ENCODE measurements around the gene TEP1. TPM values are rescaled to one million over a fixed set of nuclear protein-coding genes. Genes with fewer than 3 reads are reported as not detected.

TEP1 gene
- total and polyA plus RNA-seq, 2 of the 8 experiments (the other 6 are each of a cell fraction or from before 2014, with no cell fraction given) = 6.9 to 10.7 TPM

DNA sequence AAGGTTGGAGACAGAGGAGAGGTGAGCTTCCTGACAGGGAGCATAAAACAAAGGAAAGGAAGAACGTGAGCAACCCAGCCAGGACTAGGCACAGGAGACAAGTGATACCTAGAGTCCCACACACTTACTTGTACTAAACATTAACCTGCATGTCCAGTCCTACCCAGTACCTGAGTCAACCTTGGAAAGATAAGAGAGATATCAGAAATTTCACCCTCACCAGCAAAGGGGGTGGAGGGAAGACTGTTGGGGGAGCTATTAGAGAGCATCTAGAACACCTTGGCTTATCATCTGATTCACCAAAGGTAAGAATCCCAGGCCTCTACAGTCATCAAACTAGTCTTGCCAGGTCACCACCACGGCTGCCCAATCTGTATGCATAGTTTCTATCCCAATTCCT is 11.6 kb upstream of the TEP1 start:
- Histone ChIP-seq H3K9ac (replicated peaks in 1 of 4; ENCODE audit: extremely low read depth in 1 of 4, low read depth in 3 of 4, low read length in 3 of 4) (no peak overlapping the region), H3K27ac (ENCODE audit: low read depth, low read length) (no peak overlapping the region), H2BK20ac (ENCODE audit: low read length) (no peak overlapping the region; the same call in 1 of the 2 replicates), H2BK15ac (ENCODE audit: low read length) (no peak overlapping the region), H3K9me3 (ENCODE audit: insufficient read depth in 2 of 2, low read depth in 1 of 2, low read length in 1 of 2) (no peaks in the 10 kb centered on the region), H4K91ac (replicated peaks; ENCODE audit: insufficient read length, low read length) (no peak overlapping the region), H3K27me3 (replicated peaks in 1 of 4; ENCODE audit: control insufficient read depth in 3 of 4, extremely low read depth in 1 of 4, insufficient read depth in 3 of 4, low read length in 3 of 4) (no peaks in the 10 kb centered on the region), H3K4ac (replicated peaks; ENCODE audit: insufficient read length, low read depth, low read length) (no peak overlapping the region), H2BK5ac (ENCODE audit: low read depth, low read length) (no peak overlapping the region), H4K5ac (ENCODE audit: insufficient read length, low read depth, low read length) (no peak overlapping the region), H3K36me3 (ENCODE audit: control insufficient read depth in 2 of 4, insufficient read depth in 4 of 4, low read length in 3 of 4) (no peaks in the 10 kb centered on the region), H3K79me1 (ENCODE audit: low read depth, low read length) (no peaks in the 10 kb centered on the region), H4K8ac (ENCODE audit: extremely low read depth, insufficient read depth, low read length) (no peak overlapping the region), H3K23ac (ENCODE audit: insufficient read length) (no peak overlapping the region), H3K14ac (ENCODE audit: insufficient read length) (no peak overlapping the region), H4K20me1 (replicated peaks in 1 of 2; ENCODE audit: control insufficient read depth in 1 of 2, insufficient read depth in 2 of 2, low read length in 2 of 2) (no peaks in the 10 kb centered on the region), H2AFZ (ENCODE audit: low read length) (no peak overlapping the region), H2BK120ac (replicated peaks; ENCODE audit: low read depth, low read length) (no peak overlapping the region), H2AK5ac (ENCODE audit: low read depth, low read length) (no peak overlapping the region), H3K4me3 (ENCODE audit: extremely low read depth in 1 of 4, insufficient read depth in 2 of 4, low read depth in 3 of 4, low read length in 4 of 4) (no peak overlapping the region), H3K56ac (replicated peaks; ENCODE audit: insufficient read length, low read depth, low read length) (no peak overlapping the region), H3K4me1 (replicated peaks in 1 of 4; ENCODE audit: control insufficient read depth in 3 of 4, insufficient read depth in 4 of 4, low read length in 3 of 4) (peaks cover 0 to 5% (median 2%) of the 10 kb centered on the region in 4 experiments; a peak in 3 of 7 replicates), H3K23me2 (ENCODE audit: low read depth, low read length) (peaks cover 2% of the 10 kb centered on the region; the same call in 1 of the 2 replicates), H3K4me2 (ENCODE audit: insufficient read depth in 1 of 2, low read depth in 2 of 2, low read length in 2 of 2) (no peak overlapping the region), H2BK12ac (ENCODE audit: low read depth, low read length) (no peak overlapping the region), H3K18ac (ENCODE audit: extremely low read depth, low read length) (no peak overlapping the region), H3K79me2 (ENCODE audit: control insufficient read depth in 1 of 2, insufficient read depth in 2 of 2, low read length in 2 of 2) (no peaks in the 10 kb centered on the region)
- FAIRE-seq = no peak
- DNase-seq (ENCODE audit: low read depth in 1 of 2, low spot score in 2 of 2) = no peak
- ChIA-PET CTCF (ENCODE audit: partially characterized antibody) (interaction anchor here (0.8 to 2.5 kb wide), 2 partner anchors 10 to 175 kb away, joined by 3 to 19 read pairs; no protein-coding TSS in a partner anchor), POLR2A (ENCODE audit: partially characterized antibody) (interaction anchor here (0.7 to 1.5 kb wide), 3 partner anchors 9 to 31 kb away, joined by 3 read pairs; partner anchors contain the start of genes APEX1 and OSGEP)
- 45% methylated on average over 2 of the region's 2 CpGs; no CpG with 5 or more reads in 1 of the 2 experiments for WGBS, 2 experiments (ENCODE audit: extremely low coverage in 1 of 2, insufficient coverage in 1 of 2, insufficient read length in 1 of 2, insufficient replicate concordance in 2 of 2, low coverage in 1 of 2, low lambda C conversion rate in 2 of 2, missing lambda C conversion rate in 1 of 2)
- no peak for TF ChIP-seq SP2 (IDR thresholded peaks at IDR 0.05; ENCODE audit: low read length)
- TF ChIP-seq SIRT6 (IDR thresholded peaks at IDR 0.05; ENCODE audit: low read length) = no peak
- TF ChIP-seq CBX8 (IDR thresholded peaks at IDR 0.05; ENCODE audit: borderline replicate concordance, low read depth, low read length) = no peak
- TF ChIP-seq KDM4A (IDR thresholded peaks at IDR 0.05; ENCODE audit: low read depth, low read length, severe bottlenecking) = no peak
- TF ChIP-seq HDAC6 (IDR thresholded peaks at IDR 0.05; ENCODE audit: low read depth, low read length) = no peak
- TF ChIP-seq, protein P1, sequence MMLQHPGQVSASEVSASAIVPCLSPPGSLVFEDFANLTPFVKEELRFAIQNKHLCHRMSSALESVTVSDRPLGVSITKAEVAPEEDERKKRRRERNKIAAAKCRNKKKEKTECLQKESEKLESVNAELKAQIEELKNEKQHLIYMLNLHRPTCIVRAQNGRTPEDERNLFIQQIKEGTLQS (IDR thresholded peaks at IDR 0.05; ENCODE audit: insufficient read depth, low read depth, low read length) = no peak
- no peak for TF ChIP-seq GTF2F1 (IDR thresholded peaks at IDR 0.05; ENCODE audit: borderline replicate concordance, low read depth, low read length)
- no peak for TF ChIP-seq EZH2 (IDR thresholded peaks at IDR 0.05; ENCODE audit: low read depth, low read length, severe bottlenecking)
- no peak for TF ChIP-seq GABPA (IDR thresholded peaks at IDR 0.05; ENCODE audit: borderline replicate concordance, insufficient read depth, low read length)
